MCF 10A (cell line): ENCODE data around the gene GRIP1. TPM values are rescaled to one million over a fixed set of nuclear protein-coding genes. Genes with fewer than 3 reads are reported as not detected.

Experiments
- BruUV-seq: library from RNA; stranded (reverse); fragments of 400-500 nt; replicated peaks from 2 replicates; lab custom pipeline; 2021; lab: Mats Ljungman, UMichigan
- CTCF ChIA-PET: fragments of 300-600 bp; sonication (Branson Sonifier 250); formaldehyde crosslinking; extraction: SDS; loops from one replicate; lab custom pipeline; 2021; ENCODE audit warnings: antibody characterized with exemption, inconsistent platforms; lab: Yijun Ruan, JAX
- POLR2A ChIA-PET: fragments of 300-600, 350-650 bp; sonication (Branson Sonifier 250); formaldehyde crosslinking; extraction: SDS; loops from one replicate; lab custom pipeline; 2020; ENCODE audit warnings: antibody characterized with exemption, inconsistent platforms; lab: Yijun Ruan, JAX
- DNase-seq: peaks from one replicate; pipeline ENCODE4 v3.0.0-alpha.2; 2018; ENCODE audit not compliant: unreplicated experiment
- H3K27ac Mint-ChIP-seq: one replicate; pipeline ENCODE4 v1.8.0; 2022; ENCODE audit warnings: mild to moderate bottlenecking, low read depth, mixed read lengths; ENCODE audit not compliant: unreplicated experiment
- H3K27me3 Mint-ChIP-seq: one replicate; pipeline ENCODE4 v1.8.0; 2022; ENCODE audit warnings: mixed read lengths; ENCODE audit not compliant: insufficient read depth, unreplicated experiment
- H3K36me3 Mint-ChIP-seq: one replicate; pipeline ENCODE4 v1.8.0; 2022; ENCODE audit warnings: mild to moderate bottlenecking, moderate library complexity, mixed read lengths; ENCODE audit not compliant: insufficient read depth, unreplicated experiment
- H3K4me1 Mint-ChIP-seq: one replicate; pipeline ENCODE4 v1.8.0; 2022; ENCODE audit warnings: mixed read lengths; ENCODE audit not compliant: insufficient read depth, unreplicated experiment
- H3K4me3 Mint-ChIP-seq: one replicate; pipeline ENCODE4 v1.8.0; 2022; ENCODE audit warnings: mild to moderate bottlenecking, moderate library complexity, mixed read lengths; ENCODE audit not compliant: unreplicated experiment
- H3K9me3 Mint-ChIP-seq: one replicate; pipeline ENCODE4 v1.8.0; 2022; ENCODE audit warnings: mixed read lengths; ENCODE audit not compliant: unreplicated experiment
- CTCF ChIP-seq: fragments of 200-600 bp; IDR thresholded peaks from one replicate; pipeline ENCODE4 v1.8.0; 2022; ENCODE audit warnings: antibody characterized with exemption, mild to moderate bottlenecking; ENCODE audit not compliant: unreplicated experiment
- intact Hi-C: fragments of 100-400 bp; cut with micrococcal nuclease; formaldehyde crosslinking; loops from 2 replicates; pipeline ENCODE4 v1.14.1; 2022
- total RNA-seq: library from RNA; stranded (reverse); gene quantifications from 2 replicates; pipeline ENCODE4 v1.2.3, GENCODE V29; 2022

The GRIP1 gene
- total RNA-seq, 1 experiment from 2014 or later: 8.2 TPM

GRCh38 chr12:66596199-66596598 is 82.7 kb downstream of the GRIP1 start:
- intact Hi-C loops: no loop called here
- BruUV-seq: no TSS peak
- peak; percentile 77 for DNase-seq

GRCh38 chr12:66594688-66595087 is 84.2 kb downstream of the GRIP1 start:
- Mint-ChIP-seq H3K4me1 (peaks cover 24% of the 10 kb centered on the region), H3K36me3 (no peaks in the 10 kb centered on the region), H3K27me3 (peaks cover 10% of the 10 kb centered on the region), H3K27ac (peak overlapping the region; percentile 25), H3K4me3 (no peak overlapping the region), H3K9me3 (no peaks in the 10 kb centered on the region)
- no TSS peak for BruUV-seq
- no peak for TF ChIP-seq CTCF
- intact Hi-C loops: no loop called here
- peak; percentile 81 for DNase-seq
- POLR2A ChIA-PET: interaction anchor here (0.7 to 1.0 kb wide), 2 partner anchors 201 to 463 kb away, joined by 3 read pairs; no protein-coding TSS in a partner anchor
- CTCF ChIA-PET: interaction anchor here (0.6 to 0.8 kb wide), 2 partner anchors 47 to 100 kb away, joined by 5 to 7 read pairs; no protein-coding TSS in a partner anchor

More at GRCh38 chr12:66596199-66596598, 82.7 kb downstream of the GRIP1 start:
- Mint-ChIP-seq H3K9me3 (no peaks in the 10 kb centered on the region), H3K4me1 (peaks cover 24% of the 10 kb centered on the region), H3K4me3 (no peak overlapping the region), H3K27ac (no peak overlapping the region), H3K27me3 (peaks cover 10% of the 10 kb centered on the region), H3K36me3 (no peaks in the 10 kb centered on the region)
- POLR2A ChIA-PET: interaction anchor here (0.6 to 1.0 kb wide), 2 partner anchors 146 to 762 kb away, joined by 3 read pairs; no protein-coding TSS in a partner anchor
- CTCF ChIA-PET: interaction anchor here (1.0 kb wide), 1 partner anchor 97 kb away, joined by 3 read pairs; no protein-coding TSS in a partner anchor
- TF ChIP-seq CTCF: no peak

- peaks cover 11% of the 10 kb centered on the region for H3K4me1 Mint-ChIP-seq
These were observed 88.4 kb downstream of the GRIP1 start for GRCh38 chr12:66590275-66590985.

More at GRCh38 chr12:66590275-66590985, 88.4 kb downstream of the GRIP1 start:
- POLR2A ChIA-PET: no interaction called here
- no peak for DNase-seq
- Mint-ChIP-seq H3K36me3 (no peaks in the 10 kb centered on the region), H3K27me3 (no peaks in the 10 kb centered on the region), H3K27ac (no peak overlapping the region), H3K4me3 (no peak overlapping the region), H3K9me3 (no peaks in the 10 kb centered on the region)
- BruUV-seq: no TSS peak
- CTCF ChIA-PET: no interaction called here
- intact Hi-C loops: no loop called here
- TF ChIP-seq CTCF: no peak
